ENCODE data around the gene MSH2. TPM values are rescaled to one million over a fixed set of nuclear protein-coding genes. Genes with fewer than 3 reads are reported as not detected.

Gene MSH2
- total RNA-seq, 1 experiment from 2014 or later = 8.7 TPM

DNA sequence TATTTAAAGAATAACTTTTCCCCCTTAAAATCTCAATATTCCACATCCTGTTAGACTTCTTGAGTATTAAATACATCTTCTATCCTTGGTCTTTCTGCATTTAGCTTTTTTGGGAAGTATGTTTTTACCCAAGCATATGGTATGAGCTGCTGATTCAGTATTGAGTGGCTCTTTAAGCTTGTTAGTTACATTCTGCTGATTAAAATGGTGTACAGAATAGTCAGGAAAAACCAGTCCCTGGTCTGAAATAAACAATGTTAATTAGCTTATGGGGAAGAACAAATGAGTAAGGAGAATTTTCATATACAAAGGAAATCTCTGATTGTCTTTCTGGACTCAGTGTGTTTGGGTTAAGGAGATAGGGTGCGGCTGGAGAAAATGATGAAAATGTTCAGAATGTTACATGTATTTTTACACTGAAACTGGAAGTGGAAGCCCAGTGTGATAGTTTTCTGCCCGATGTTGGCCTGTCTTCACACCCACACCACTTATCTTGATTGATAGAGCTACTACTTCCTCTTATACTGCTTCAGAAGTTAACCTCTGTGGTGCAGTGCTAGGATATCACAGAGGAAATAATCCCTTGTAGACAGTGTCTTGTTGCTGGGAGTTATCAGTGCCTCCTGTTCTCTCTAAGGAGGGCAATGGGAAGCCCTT lies 84.0 kb downstream of the MSH2 start:
- ChIA-PET POLR2A (no interaction called here), CTCF (interaction anchor here (0.7 to 1.1 kb wide), 3 partner anchors 18 to 1494 kb away, joined by 3 to 6 read pairs (median 3); no protein-coding TSS in a partner anchor)
- Mint-ChIP-seq H3K36me3 (ENCODE audit: insufficient read depth, unreplicated experiment) (no peaks in the 10 kb centered on the region), H3K27ac (ENCODE audit: low read depth, unreplicated experiment) (no peak overlapping the region), H3K4me3 (ENCODE audit: unreplicated experiment) (no peak overlapping the region), H3K9me3 (ENCODE audit: unreplicated experiment) (no peaks in the 10 kb centered on the region), H3K4me1 (ENCODE audit: insufficient read depth, unreplicated experiment) (peaks cover 12% of the 10 kb centered on the region), H3K27me3 (ENCODE audit: insufficient read depth, unreplicated experiment) (no peaks in the 10 kb centered on the region)
- BruUV-seq (replicated peaks) = no TSS peak
- DNase-seq (ENCODE audit: unreplicated experiment) = no peak
- intact Hi-C loops (cut with micrococcal nuclease) = no loop called here
- TF ChIP-seq, protein P1, sequence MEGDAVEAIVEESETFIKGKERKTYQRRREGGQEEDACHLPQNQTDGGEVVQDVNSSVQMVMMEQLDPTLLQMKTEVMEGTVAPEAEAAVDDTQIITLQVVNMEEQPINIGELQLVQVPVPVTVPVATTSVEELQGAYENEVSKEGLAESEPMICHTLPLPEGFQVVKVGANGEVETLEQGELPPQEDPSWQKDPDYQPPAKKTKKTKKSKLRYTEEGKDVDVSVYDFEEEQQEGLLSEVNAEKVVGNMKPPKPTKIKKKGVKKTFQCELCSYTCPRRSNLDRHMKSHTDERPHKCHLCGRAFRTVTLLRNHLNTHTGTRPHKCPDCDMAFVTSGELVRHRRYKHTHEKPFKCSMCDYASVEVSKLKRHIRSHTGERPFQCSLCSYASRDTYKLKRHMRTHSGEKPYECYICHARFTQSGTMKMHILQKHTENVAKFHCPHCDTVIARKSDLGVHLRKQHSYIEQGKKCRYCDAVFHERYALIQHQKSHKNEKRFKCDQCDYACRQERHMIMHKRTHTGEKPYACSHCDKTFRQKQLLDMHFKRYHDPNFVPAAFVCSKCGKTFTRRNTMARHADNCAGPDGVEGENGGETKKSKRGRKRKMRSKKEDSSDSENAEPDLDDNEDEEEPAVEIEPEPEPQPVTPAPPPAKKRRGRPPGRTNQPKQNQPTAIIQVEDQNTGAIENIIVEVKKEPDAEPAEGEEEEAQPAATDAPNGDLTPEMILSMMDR (IDR thresholded peaks at IDR 0.05; ENCODE audit: unreplicated experiment) = no peak

DNA sequence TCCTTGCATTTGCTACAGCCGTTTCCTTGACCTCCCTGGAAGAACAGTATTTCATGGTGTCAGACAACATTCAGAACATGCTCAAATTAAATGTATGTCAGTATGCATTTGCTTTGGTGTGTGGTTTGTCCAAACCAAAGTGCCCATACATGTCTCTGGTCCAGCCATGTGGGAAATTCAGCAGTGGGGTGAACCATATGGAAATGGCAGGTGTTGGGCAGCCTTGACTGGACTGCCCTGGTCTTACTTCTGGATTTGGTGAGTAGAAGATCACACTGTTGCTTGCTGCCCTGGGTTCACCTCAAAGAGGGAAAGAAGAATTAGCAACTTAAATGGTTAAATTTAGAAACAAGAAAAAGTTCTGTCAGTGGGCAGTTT lies 84.5 kb downstream of the MSH2 start:
- intact Hi-C loops (cut with micrococcal nuclease) = no loop called here
- ChIA-PET POLR2A (no interaction called here), CTCF (interaction anchor here (1.1 kb wide), 1 partner anchor 280 kb away, joined by 6 read pairs; no protein-coding TSS in a partner anchor)
- no peak for DNase-seq (ENCODE audit: unreplicated experiment)
- peaks cover 5% of the 10 kb centered on the region for H3K9me3 Mint-ChIP-seq (ENCODE audit: unreplicated experiment)
- no TSS peak for BruUV-seq (replicated peaks)
- TF ChIP-seq, protein P1 (IDR thresholded peaks at IDR 0.05; ENCODE audit: unreplicated experiment) = no peak
- H3K36me3 Mint-ChIP-seq (ENCODE audit: insufficient read depth, unreplicated experiment) = no peaks in the 10 kb centered on the region
- H3K27me3 Mint-ChIP-seq (ENCODE audit: insufficient read depth, unreplicated experiment) = no peaks in the 10 kb centered on the region
- no peak overlapping the region for H3K27ac Mint-ChIP-seq (ENCODE audit: low read depth, unreplicated experiment)
- H3K4me1 Mint-ChIP-seq (ENCODE audit: insufficient read depth, unreplicated experiment) = peaks cover 12% of the 10 kb centered on the region
- no peak overlapping the region for H3K4me3 Mint-ChIP-seq (ENCODE audit: unreplicated experiment)

DNA sequence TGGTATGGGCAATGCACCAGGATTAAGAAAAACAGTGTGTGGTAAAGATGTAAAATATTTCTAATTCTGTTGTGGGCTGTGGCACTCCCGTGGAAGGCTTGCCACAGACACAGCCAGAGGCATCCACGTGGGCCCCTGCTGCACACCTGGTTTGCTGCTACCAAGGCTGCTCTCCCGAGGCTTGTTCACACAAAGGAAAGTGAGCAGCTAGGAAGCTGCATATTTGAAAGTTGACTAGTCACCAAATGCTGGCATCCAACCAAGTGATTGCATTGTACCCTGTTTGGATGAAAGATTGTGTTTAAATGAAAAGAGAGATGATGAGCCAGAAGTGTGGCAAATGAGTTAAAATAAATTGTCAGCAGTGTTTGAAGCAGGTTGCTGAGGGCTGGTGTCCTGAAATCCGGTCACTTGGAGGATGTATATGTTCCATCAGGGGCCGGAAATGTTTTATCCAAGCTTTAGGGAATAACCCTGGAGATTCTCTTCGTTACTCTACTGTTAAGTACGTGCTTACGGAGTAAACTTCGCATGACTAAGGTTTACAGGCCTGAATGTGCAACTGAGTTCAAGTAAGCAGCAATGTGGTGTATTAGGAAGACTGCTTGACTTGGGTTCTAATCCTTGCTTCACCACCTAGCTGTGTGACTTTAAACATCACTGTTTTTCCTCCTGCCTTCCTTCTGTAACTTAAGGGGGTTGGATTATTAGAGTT lies 86.1 kb downstream of the MSH2 start:
- no TSS peak for BruUV-seq (replicated peaks)
- intact Hi-C loops (cut with micrococcal nuclease) = no loop called here
- CTCF ChIA-PET = interaction anchor here (0.6 to 1.1 kb wide), 2 partner anchors 52 to 122 kb away, joined by 3 read pairs; no protein-coding TSS in a partner anchor
- Mint-ChIP-seq H3K9me3 (ENCODE audit: unreplicated experiment) (peaks cover 15% of the 10 kb centered on the region), H3K4me1 (ENCODE audit: insufficient read depth, unreplicated experiment) (peaks cover 12% of the 10 kb centered on the region), H3K27ac (ENCODE audit: low read depth, unreplicated experiment) (no peak overlapping the region), H3K36me3 (ENCODE audit: insufficient read depth, unreplicated experiment) (no peaks in the 10 kb centered on the region), H3K27me3 (ENCODE audit: insufficient read depth, unreplicated experiment) (no peaks in the 10 kb centered on the region), H3K4me3 (ENCODE audit: unreplicated experiment) (no peak overlapping the region)
- peak; percentile 95 for DNase-seq (ENCODE audit: unreplicated experiment)
- POLR2A ChIA-PET = interaction anchor here (0.6 to 1.4 kb wide), 4 partner anchors 10 to 1647 kb away, joined by 3 to 5 read pairs (median 4); no protein-coding TSS in a partner anchor
- TF ChIP-seq, protein P1 (IDR thresholded peaks at IDR 0.05; ENCODE audit: unreplicated experiment) = no peak

DNA sequence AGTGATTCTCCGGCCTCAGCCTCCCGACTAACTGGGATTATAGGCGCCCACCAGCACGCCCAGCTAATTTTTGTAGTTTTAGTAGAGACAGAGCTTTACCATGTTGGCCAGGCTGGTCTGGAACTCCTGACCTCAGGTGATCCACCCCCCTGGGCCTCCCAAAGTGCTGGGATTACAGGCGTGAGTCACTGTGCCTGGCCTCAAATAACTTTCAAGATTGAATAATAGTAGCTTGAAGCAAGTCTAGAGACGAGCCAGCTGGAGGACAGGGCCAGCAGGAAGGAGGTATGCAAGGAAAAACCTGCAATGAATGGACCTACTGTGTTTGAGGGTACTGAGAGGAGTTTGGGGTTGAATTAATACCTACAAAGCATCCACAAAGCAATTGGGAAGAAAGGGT lies 87.5 kb downstream of the MSH2 start:
- TF ChIP-seq, protein P1 (IDR thresholded peaks at IDR 0.05; ENCODE audit: unreplicated experiment) = no peak
- Mint-ChIP-seq H3K4me1 (ENCODE audit: insufficient read depth, unreplicated experiment) (peaks cover 12% of the 10 kb centered on the region), H3K27me3 (ENCODE audit: insufficient read depth, unreplicated experiment) (no peaks in the 10 kb centered on the region), H3K36me3 (ENCODE audit: insufficient read depth, unreplicated experiment) (no peaks in the 10 kb centered on the region), H3K9me3 (ENCODE audit: unreplicated experiment) (peaks cover 15% of the 10 kb centered on the region), H3K27ac (ENCODE audit: low read depth, unreplicated experiment) (no peak overlapping the region), H3K4me3 (ENCODE audit: unreplicated experiment) (no peak overlapping the region)
- ChIA-PET CTCF (no interaction called here), POLR2A (interaction anchor here (1.4 kb wide), 1 partner anchor 15 kb away, joined by 5 read pairs; no protein-coding TSS in a partner anchor)
- DNase-seq (ENCODE audit: unreplicated experiment) = peak; percentile 16
- BruUV-seq (replicated peaks) = no TSS peak
- intact Hi-C loops (cut with micrococcal nuclease) = no loop called here

All from MCF 10A (cell line).